ENCODE data around the gene MYO6. TPM values are rescaled to one million over a fixed set of nuclear protein-coding genes. Genes with fewer than 3 reads are reported as not detected.

The MYO6 gene
- total and polyA plus RNA-seq, 2 of the 8 experiments (the other 6 are each of a cell fraction or from before 2014, with no cell fraction given) = 8.3 to 21.9 TPM

DNA sequence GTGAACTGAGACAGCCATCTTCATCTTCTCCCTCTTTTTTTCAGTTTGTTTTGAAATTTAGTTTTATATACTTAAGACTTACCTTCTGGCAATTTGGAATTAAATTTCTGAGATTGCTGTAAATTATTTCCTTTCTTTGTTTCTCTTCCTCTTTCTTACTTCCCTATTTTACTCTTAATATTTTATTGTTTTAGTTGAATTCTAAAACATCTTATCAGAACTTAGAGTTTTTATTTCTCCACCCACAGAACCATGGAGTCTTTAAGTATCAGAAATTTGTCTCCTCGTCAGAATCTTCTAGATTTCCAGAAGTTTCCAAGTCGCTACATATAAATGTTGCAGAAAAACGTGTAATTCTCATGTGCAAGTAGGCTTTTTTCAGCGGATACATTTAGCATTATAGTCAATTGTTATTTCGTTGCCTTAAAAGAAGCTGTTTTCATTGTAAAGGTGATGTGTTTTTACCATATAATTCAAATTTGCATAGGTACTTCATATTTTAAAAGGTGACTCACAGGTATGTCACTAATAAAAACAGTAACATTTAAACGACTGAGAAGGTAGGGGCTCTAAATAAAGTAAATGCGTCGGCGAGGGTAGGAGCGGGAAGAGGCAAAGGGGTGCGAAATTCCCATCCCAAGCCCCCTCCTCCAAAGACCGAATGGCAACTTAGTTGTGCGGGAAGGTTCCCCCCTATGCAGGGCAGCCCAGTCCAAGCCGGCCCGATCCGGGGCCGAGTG is 866 bp upstream of the MYO6 start (continued):
- TF ChIP-seq E2F6 (IDR thresholded peaks at IDR 0.05) (peak; percentile 79), SAP30 (IDR thresholded peaks at IDR 0.05; ENCODE audit: insufficient read depth, insufficient replicate concordance, low read length) (no peak)

All from H1 (cell line).